HUDEP-2 (cell line): ENCODE measurements around the gene PLCB2.

Experiments used
- DNase-seq, 76 experiments: peaks; one replicate each; lab custom pipeline; 2025; ENCODE audit not compliant: unreplicated experiment in 76 of 76; lab: John Stamatoyannopoulos, UW

Gene PLCB2

GRCh38 chr15:40325700-40326099 lies 18.0 kb upstream of the PLCB2 start:
- DNase-seq = no peak

DNA sequence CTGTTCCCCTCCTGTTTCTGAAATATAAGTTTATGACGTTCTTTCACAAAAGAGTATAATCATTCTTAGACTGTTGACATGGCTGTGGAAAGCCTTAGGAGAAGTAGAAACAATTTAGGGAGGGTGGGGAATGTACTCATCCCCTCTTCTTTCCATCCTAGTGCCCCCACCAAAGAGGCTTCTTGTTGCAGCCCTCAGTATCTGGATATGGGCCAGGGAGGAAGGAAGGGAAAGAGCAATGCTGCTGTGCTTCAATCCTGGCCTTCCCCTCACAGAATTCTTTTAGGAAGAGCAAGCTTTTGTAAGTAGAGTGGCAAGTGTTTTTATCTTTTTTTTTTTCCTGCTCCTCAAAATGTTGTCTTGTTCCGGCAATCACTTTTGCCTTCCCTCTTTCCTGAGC lies 17.5 kb upstream of the PLCB2 start:
- no peak for DNase-seq

DNA sequence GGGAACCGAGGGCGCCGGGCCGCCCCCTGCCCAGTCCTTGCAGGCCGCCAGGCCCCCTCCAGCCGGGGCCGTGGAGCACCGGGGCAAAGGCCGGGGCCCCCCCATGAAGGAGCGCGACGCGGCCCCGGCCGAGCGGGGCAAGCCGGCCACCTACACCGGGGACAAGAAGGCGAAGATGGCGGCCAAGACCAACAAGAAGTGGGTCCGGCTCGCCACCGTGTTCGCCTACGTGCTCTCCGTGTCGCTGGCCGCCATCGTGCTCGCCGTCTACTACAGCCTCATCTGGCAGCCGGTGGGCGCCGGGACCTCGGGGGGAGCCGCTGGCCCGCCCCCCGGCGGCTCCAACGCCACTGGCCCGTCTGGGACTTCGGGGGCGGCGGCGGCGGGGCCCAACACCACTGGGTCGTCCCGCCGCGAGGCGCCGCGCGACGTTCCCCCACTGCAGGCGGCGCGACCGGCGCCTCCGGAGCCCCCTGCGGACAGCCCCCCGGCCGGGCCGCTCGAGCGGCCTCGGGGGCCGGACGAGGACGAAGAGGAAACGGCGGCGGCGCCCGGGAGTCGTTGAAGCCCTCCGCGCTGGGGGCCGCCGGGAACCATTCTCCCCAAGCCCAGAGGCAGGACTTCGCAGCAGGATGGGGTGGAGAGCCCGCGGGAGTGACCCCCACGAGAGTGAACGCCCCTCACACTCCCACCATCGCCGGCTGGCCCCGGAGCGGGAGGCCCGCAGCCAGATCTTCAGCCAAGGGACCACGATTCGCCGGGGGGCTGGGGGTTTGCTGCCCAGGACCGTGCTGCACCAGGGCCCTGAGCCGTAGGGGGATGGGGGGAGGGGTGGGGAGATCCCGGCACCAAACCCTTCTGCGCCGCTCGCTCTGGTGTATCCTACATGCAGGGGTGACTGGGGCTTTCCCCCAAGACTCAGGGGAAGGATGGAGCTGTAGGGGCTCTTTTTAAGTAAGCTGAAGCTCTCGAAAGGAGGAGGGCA lies 16.5 kb upstream of the PLCB2 start:
- peak in 1 of 76 experiments; percentile 15 for DNase-seq

- DNase-seq = peak in 74 of 76 experiments; percentile 33 to 92 (median 83)
Observed at GRCh38 chr15:40323239-40323952, 15.7 kb upstream of the PLCB2 start, which contains the start of gene INAFM2. Gene INAFM2 (plus strand): TSS chr15:40323692. CDS start chr15:40324056, 364 bp downstream.

- DNase-seq = no peak
Observed at GRCh38 chr15:40322531-40323238, 14.9 kb upstream of the PLCB2 start.

DNA sequence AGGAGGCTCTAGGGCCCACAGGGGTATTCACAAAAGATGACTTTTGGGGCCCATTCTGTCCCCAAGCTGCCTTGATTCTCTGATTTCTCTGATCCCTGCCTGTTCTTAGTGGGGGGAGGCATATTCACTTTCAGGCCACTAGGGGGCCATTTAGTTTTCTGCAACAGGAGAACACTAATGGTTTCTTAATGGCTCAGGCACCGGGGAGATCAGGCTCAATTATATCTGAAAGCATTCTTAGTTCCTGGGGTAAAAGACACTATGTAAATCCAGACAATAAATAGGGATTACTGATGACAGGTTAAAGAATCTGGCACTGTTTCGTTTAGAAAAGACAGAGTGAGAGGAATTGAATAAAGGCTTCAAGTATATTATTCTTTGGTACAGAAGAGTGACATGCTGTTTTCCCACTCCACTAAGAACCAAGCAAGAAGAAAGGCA lies 13.2 kb upstream of the PLCB2 start:
- DNase-seq = peak in 43 of 76 experiments; percentile 4 to 72 (median 38)

DNA sequence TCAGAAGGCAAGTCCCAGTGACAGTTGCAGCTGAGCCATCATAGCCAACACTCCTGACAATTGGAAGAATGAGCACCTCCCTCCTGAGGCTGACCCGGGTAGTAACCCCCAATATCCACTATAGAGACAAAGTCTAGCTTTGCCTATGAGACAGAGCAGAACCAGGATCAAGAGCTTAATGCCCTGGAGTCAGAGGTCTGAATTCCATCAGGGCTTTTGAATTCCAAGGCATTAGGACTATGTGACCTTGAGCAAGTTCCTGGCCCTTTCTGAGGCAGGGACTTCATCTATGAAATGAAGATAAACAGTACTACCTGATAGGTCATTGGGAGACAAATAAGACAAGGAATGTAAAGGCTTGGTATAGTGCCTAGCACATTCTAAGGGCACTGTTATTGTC lies 12.7 kb upstream of the PLCB2 start:
- DNase-seq = no peak

GRCh38 chr15:40317580-40317979 lies 9.8 kb upstream of the PLCB2 start:
- DNase-seq = no peak

- DNase-seq = no peak
Observed at GRCh38 chr15:40316931-40317330, 9.2 kb upstream of the PLCB2 start.

DNA sequence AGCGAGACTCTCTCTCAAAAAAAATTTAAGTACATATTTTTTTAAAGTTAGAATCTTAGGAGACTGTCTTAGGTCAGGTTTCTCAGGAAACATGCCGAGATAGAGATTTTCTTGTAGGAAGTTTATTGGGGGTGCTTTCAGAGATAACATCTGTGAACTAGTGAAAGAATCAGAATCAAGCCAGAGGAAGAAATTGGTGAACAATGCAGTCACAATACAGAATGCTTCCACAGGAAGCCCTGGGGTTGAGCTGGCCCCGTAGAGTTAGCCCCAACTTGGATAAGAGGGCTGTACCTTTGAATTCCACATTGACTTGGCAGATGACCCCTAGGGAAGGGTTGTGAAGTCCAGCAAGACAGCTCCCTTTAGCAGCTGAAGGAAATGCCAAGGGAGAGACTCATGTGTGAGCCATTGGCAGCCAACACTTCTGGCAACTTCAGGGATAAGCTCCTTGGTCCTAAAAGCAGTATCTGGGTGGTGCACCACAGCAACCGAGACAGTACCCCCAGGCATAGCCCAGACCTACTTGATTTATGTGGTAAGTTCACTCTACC lies 7.1 kb upstream of the PLCB2 start:
- no peak for DNase-seq

DNA sequence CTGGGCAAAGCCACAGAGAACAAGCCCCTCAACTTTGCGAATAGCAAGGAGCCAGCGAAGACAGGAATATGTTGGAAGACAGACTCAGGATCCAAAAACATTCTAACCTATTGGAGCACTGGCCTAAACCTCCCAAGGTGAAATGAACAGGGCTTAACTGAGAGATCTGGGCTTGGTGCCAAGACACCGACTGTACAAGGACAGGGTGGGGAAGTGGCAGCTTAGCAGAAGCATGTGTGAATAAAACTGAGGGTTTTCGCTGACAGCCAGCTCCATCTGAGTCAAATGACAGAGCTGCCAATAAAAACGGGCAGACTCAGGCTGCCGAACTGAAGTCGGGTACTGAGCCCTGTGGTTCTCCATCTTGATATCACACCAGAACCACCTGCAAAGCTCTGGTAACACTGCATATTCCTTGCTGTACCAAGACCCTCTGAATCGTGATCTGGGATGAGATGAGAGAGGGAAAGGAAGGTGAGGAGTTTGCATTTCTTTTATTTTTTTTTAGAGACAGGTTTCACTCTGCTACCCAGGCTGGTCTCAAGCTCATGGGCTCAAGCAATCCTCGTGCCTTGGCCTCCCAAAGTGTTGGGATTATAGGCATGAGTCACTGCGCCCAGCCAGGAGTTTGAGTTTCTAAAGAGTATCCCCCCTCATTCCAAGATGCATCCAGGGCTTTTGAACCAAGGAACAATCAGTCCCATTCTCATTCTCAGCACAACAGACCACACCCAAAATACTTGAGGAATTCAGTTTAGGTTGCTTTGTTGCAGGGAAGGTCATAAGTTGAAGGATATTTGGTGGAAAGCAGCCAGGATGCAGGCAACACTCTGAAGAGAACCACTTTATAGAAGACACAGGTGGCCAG lies 6.0 kb upstream of the PLCB2 start:
- DNase-seq = peak in 54 of 76 experiments; percentile 5 to 62 (median 33)

- no peak for DNase-seq
Observed at GRCh38 chr15:40312370-40313158, 4.8 kb upstream of the PLCB2 start.

DNA sequence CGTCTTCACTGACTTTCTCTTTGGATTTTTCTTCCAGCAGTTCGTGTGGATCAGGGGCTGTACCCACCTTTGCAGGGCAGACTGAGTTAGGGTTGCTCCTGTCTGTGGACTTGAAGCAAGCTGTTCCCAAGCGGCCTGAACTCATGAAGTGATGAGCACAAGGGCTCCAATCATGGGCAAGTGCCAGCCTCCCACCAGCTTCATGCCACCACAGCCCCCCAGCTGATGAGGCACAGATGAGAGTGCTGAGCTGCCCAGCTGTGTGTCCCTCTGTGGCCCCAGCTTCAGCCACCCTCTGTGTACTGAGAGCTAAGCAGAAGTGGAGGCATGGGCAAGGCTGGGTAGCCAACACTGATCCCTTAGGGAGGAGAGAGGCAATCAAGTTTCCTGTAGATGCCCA lies 3.3 kb upstream of the PLCB2 start:
- no peak for DNase-seq

DNA sequence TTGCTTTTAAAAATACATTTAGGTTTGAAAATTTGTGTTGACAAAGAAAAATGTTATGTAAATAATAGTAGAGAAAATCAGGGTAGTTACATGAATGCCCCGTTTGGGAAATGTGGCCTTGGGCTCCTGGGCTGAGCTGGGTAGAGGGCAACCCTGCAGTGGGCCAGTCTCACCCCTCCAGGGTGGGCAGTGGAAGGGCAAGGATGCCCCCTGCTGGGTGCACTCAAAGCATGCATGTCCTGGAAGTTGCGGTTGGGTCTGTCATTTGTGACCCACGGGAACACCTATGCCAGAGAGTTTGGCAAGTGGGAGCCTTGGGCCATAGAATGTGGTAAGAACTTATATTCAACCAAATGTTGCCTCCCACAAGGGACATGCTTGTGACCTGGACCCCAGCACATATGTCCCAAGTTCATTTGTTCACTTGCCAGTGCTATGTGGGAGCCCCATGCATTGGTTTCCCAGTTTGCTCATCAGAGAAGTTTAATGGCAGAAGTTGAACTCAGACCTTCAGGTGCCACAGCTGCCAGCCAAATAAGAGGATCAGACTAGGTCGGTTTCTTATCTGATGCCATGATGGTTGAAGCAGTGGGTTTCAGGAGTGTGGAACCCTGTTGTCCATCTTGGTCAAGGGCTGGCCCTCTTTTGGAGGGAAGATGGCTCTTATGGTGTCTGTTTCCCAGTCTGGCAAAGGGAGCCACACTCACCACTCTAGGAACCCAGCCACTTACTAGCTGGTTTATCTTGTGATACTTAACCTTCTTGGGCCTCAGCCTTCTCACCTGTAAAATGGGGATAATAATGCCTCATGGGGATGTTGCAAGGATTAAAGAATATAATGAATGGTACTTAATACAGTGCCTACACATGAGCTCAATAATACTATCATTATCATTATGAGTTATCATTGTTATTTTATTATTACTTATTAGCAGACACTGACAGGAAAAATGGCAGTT lies 2.5 kb upstream of the PLCB2 start:
- peak in 57 of 76 experiments; percentile 13 to 70 (median 45) for DNase-seq

DNA sequence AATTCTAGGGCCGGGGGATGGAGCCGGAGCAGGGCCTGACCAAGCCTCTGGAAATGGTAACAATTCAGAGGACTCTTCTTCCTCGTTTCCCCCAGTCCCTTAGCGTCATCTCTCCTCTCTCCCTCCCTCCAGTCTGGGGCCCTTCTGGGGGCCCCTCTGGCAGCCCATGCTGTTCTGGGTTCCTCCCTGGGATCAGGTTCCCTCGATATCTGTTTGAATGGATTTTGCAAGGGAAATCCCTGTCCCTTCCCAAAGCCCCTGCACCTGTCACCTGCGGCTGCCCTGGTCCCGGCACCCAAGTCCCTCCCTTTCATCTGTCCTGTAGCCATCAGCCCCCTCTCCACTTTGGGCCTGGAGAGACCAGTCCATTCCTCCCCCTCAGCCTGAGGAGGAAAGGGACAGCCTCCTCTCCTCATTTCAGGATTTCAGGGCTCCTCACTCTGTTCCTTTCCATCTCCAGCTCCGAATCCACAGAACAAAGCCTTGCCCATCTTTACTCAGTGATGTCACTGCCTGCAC lies 1.7 kb upstream of the PLCB2 start:
- DNase-seq = no peak

DNA sequence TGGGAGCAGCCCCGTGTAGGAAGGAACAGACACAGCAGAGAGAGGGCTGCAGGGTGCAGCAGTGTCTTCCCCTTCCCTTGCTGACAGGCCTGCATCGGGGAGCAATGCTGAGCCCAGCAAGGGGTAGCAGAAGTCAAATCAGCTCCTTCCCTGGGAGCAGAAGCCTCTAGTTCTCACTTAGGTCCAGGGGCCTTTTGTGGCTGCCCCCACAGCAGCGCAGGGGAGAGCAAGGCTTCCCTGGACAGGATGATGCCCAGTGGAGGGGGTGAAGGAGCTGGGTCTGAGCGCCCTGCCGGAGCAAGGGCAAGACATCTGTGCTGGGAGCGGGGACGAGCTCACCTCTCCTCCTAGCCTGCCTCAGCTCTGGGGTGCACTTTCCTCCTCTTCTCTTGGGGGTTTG lies 827 bp downstream of the PLCB2 start:
- DNase-seq = no peak

DNA sequence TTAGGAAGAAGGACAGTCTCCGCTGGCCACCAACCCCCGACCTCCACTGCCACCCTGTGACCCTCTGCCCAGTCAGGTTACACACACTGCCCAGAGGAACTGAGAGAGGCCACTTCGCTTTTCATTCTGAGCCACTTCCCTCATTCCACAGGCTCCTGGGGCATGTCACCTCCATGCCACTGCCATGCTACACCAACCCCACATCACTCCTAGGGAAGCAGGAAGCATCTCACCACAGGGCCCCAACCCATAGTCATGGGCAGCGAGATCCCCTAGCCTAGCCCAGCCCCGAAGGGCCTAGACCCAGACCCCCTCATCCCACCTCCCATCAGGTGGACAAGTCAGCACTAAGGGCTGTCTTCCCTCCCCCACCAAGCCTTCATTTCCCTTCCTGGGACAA lies 1.4 kb downstream of the PLCB2 start:
- no peak for DNase-seq

DNA sequence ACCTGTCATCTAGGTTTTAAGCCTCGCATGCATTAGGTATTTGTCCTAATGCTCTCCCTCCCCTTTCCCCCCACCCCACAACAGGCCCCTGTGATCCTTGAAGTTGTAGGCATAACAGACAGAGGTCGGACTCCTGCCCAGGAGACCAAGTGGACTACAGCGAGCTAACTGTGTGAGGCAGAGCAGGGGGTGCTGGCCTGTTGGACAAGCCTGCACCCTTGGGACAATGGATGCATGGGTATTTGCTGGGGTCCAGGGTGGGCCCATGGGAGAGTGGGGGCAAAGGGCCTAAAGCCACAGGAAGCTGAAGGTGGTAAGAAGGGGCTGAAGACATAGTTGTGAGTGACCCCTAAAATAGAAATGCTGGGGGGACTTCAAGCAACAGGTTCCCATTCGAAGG lies 2.5 kb downstream of the PLCB2 start:
- no peak for DNase-seq
